T1000 (cell line): ENCODE data around the gene L3MBTL3.
"Not testable (repeated sequence)": the region's sequence is repeated elsewhere in the genome, so short reads cannot be mapped to it uniquely, and the experiment has no call there.

Experiments
- DNase-seq: peaks from one replicate; lab custom pipeline; 2025; ENCODE audit warnings: mixed read lengths; lab: John Stamatoyannopoulos, UW

L3MBTL3 gene

DNA sequence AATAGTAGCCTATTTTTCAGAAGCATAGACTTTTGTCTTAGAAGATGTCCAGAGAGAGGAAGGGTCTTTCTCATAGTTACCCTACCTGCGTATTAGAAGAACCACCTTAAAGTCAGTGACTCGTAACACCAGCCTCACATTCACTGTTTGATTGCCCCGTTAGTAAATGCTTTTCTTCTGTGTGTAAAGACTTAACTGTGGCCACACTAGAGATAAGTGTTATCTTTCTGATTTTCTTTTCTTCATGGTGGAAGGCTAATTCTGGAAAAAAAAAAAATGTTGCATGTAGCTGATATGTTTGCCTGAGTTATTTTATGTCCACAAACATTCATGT is 120.5 kb downstream of the L3MBTL3 start:
- no peak for DNase-seq

DNA sequence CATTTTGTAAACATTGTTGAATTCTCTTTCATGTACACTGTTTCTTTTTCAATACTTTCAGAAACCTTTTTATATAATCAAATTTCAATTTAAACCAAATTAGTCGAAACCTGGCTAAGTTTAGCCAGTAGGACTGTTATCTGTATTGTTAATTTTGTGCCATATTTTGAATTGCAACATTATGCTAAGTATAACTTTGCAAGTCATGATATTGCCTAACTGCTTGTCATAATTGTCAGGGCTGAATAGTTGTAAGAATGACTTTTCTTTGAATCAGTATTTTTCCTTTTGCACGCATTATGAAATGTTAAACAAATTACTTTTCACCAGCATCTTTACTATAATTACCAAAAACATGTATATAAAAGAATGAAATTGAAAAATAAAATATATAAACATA is 121.7 kb downstream of the L3MBTL3 start:
- no peak for DNase-seq

DNA sequence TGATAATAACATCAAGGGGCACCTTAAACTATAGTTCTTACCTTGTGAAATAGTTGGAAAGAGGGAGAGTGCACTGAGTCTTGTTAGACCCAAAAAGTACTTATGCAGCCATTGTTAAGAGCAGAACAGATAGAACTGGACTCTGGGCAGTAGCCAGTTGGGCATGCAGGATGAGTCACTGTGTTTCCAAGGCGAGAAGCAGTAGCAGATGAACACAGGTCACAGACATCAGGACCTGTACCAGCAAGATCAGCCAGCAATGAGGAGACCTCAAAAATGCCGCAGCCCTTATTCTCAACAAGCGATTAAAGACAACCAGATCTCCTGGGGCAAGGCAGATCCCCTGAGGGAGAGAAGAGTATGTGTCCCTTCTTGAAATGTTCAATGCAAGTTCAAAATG is 125.3 kb downstream of the L3MBTL3 start:
- DNase-seq: no peak

DNA sequence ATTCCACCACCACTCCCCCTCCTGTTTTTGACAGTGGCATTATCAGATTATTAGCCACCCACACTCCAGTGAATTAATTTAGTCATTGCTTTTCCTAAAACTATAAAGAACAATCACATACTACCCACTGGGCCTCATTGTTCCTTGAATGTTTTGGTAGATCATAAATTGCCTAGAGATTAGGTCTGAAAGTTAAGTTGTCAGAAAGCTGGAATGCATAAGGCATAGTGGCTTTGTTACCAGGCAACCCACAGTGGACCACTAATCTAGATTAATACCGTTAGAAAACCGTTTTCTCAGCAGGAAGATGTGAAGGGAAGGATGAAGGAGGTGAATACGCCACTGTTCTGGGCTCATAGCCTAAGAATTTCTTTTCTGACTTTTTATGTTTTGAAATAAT is 128.7 kb downstream of the L3MBTL3 start:
- DNase-seq: no peak

DNA sequence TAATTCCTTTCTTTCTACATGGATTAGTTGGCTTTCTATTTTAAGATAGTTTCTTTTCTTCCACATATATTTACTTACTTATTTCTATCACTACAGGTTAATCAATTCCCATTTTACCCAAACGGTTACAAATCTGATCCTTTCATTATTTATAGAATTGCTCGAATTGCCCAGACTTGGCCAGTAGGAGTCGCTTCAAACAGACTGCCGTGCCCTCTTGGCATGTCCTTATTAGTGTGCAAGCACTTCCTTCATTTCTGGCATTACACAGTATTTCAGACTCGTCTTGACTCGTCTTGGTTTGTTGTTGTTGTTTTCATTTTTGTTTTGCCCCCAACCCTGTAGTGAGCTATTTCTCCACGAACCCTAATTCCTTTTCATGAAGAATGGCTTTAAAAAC is 129.8 kb downstream of the L3MBTL3 start:
- no peak for DNase-seq

DNA sequence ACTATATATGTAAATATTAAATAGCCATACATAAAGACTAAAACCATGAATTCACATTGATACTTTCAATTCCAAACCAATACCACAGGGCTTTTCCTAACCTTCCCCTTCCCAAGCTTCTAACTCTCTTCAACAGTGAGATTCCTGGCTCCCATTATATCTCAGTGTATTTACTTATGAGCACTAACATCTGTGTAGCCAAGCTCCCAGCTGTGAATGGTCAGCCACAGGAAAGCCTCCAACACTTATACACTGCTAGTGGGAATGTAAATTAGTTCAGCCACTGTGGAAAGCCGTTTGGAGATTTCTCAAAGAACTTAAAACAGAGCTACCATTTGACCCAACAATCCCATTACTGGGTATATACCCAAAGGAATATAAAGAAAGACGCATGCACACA is 130.6 kb downstream of the L3MBTL3 start:
- not testable (repeated sequence) for DNase-seq

DNA sequence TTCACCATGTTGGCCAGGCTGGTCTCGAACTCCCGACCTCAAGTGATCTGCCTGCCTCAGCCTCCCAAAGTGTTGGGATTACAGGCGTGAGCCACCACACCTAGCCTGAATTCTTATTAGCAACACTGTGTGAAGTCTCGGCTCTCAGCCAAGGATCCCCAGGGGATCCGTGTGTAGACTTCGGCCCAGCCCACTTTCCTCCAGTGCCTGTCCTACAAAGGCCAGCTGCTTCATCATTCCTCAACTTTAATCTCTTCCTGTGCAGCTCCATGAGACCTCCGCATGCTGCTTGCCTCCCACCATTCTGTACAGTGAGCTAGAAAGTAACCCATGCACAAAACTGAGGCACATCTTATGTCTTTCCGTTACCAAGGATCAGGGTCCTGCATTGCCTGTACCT is 132.5 kb downstream of the L3MBTL3 start:
- DNase-seq: no peak

DNA sequence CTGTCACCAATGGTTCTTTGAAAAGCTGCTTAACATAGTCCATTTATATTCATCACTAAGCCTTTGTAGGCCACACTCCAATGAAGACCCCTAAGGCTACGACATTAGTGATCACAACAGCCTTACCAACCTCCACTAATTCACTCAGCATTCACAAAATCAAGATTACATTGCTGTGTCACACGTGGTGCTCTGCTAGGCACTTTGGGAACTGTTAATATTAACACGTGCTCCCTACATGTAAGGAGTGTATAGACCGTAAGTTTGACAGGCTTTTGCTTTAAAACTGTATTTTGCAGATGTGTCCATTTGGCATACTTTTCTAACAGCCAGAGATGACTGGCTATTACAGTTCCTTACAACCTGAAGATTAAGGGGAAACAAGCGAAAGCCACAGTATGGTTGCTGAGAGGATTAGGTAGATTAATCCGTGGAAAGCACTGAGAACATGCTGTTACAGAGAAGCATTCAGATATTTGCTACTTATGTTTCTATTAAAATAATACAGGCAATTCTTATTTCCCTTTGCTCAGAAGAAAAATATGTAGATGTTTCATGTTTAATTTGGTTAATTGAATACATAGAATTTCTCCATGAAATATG is 134.6 kb downstream of the L3MBTL3 start:
- no peak for DNase-seq

DNA sequence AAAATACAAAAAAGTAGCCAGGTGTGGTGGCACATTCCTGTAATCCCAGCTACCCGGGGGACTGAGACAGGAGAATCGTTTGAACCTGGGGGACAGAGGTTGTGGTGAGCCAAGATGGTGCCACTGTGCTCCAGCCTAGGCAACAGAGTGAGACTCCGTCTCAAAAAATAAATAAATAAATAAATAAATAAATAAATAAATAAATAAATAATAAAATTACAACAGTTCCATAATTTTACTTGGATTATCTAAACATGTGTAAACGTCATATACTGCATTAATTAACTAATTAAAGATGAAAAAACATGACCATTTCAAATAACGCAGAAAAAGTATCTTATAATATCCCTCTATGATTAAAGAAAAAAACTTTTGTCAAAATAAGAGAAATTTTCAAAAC is 138.5 kb downstream of the L3MBTL3 start:
- DNase-seq: no peak

DNA sequence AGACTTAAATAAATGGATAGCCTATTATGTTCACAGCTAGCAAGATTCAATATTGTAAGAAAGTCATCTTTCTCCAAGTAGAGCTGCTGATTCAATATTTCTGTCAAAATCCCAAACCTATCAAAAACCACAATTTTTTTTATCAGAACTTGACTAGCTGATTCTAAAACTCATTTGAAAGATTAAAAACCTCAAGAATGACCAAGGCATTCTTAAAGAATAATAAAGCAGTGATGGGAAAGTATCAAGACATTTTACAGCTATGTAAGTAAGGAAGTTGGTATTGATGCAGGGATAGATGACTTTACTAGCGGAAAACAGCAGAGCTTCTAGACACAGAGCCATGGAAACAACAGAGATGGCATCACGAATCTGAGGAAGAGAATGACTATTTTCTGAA is 139.7 kb downstream of the L3MBTL3 start:
- DNase-seq: no peak

DNA sequence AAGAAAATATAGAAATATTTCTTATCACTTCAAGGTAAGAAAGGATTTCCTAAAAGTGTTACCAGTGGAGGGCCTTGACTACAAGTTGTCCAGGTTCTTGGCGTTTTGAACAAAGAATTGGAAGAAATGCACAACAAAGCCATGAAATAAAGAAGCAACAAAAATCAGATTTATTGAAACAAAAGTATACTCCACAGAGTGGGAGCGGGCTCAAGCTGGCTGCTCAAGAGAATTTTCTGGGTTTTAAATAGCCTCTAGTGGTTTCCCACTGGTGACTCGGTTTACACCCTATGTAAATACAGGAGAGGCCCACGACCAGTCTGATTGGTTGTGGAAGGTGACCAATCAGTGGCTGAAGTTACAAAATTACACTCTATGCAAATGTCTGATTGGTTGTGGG is 140.2 kb downstream of the L3MBTL3 start:
- DNase-seq: no peak

DNA sequence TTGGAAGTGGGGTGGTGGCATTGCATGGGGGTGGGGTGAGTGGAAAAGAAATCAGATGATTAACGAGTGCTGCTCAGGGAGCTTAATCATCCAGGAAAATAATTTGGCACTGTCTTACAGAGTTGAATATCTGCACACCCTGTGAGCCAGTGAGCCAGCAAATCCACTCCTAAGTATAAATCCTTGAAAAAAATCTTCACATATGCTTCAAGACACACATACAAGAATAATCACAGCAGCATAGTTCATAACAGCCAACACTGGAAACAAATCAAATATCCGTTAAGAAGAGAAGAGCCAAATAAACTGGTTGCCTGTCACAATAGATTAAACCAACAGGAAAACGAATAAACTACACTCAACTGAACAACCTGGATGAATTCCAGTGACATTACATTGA is 141.6 kb downstream of the L3MBTL3 start:
- DNase-seq: no peak

DNA sequence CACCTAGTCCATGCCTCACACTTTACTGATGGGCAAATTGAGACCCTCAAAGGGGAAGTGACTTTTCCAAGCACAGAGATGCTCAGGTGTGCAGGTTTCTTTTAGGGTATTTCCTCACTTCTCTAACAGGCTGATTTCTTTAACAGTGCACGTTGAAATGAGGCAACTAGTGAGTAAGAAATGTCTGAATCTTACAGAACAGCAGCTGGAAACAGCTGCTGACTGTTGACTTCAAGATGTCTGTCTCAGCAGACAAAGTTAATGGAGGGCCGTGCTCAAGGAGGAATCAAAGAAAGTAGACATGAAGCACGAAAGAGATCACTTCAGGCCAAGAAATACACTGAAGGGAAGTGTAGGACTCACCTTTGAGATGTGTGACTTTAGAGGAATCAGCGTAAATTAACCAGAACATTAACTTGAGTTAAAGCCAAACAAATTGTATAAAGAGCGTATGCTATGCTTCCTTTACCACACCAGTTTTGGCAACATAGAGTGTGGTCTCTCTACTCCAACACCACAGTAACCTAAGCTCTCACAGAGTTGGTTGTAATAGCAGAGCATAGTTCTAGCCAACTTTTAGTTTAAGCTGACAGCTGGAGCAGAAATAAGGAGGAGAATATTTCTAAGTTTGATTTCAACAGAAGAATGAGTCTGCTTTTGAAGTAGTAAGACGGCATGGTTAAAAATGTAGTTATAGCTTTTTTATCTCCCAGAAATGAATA is 143.5 kb downstream of the L3MBTL3 start:
- no peak for DNase-seq

DNA sequence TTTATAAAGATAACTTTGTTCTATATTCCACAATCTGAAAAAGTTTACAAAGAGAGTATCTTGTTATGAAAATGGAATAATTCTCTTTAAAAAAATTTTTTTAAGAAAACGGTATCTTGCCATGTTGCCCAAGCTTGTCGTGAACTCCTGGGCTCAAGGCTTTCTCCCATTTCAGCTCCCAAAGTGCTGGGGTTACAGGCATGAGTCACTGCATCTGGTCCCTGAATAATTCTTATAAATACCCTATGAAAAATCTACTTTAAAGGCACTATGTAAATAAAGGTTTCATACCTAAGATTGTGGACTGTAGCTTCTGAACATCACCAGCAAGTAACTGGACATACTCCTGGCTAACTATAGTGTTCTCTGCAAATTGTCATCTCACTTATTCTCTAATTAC is 144.0 kb downstream of the L3MBTL3 start:
- DNase-seq: no peak

DNA sequence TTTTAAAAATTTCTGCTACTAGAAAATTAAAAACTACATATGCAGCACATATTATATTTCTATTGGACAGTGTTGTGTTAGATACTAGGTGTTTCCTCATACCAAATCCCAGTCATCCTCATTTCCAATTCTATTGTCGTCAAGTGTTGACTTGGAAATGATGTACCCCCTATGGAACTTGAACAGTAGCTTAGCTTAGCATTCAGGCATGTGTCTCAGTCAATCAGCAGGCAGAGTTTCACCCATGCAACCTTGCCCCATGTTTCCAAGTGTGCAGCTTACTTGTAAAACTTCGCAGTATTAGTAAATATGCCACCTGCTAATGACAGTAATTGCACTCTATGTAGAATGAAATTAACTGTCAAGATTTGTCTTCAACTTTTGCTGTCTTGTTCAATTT is 144.9 kb downstream of the L3MBTL3 start:
- DNase-seq: no peak

DNA sequence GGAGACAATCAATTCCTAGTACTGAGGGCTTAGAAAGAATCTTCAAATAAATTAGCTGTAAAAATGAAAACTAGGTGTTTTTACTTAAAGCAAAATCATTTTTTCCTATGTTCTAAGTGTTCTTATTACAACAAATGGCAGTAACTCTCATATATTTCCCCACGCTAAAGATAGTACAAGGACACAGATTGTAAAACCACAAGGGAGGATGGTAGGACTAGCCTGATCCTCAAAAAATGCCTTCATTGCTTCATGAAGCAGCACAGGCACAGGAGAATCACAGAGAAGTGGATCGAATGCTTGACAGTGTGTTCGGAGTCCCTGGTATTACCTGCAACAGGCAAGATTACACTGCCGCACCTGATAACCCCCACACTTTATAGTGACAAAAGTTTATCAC is 145.9 kb downstream of the L3MBTL3 start:
- no peak for DNase-seq

DNA sequence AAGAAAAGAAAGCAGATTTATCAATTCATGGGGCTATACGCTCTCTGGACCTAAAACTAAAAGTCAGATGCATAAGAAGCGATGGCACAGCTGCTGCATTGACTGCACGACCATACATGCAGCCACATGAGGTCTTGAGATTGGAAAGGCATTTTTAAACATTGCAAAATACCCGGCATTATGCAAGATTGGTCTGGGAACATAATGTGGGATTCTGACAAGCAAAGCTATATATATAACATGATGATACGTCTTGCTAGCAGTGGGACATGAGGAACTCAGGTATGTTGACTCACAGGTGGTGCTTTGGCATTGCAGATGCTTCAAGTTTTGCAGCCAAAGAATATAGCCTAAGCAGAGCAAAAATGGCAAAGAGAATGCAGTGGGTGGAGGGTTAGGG is 149.3 kb downstream of the L3MBTL3 start:
- no peak for DNase-seq

DNA sequence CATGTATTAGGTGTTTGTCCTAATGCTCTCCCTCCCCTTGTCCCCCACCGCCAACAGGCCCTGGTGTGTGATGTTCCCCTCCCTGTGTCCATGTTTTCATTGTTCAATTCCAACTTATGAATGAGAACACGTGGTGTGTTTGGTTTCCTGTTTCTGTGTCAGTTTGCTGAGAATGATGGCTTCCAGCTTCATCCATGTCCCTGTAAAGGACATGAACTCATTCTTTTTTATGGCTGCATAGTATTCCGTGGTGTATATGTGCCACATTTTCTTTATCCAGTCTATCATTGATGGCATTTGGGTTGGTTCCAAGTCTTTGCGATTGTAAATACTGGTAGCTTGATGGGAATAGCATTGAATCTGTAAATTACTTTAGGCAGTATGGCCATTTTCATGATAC is 151.8 kb downstream of the L3MBTL3 start:
- not testable (repeated sequence) for DNase-seq

DNA sequence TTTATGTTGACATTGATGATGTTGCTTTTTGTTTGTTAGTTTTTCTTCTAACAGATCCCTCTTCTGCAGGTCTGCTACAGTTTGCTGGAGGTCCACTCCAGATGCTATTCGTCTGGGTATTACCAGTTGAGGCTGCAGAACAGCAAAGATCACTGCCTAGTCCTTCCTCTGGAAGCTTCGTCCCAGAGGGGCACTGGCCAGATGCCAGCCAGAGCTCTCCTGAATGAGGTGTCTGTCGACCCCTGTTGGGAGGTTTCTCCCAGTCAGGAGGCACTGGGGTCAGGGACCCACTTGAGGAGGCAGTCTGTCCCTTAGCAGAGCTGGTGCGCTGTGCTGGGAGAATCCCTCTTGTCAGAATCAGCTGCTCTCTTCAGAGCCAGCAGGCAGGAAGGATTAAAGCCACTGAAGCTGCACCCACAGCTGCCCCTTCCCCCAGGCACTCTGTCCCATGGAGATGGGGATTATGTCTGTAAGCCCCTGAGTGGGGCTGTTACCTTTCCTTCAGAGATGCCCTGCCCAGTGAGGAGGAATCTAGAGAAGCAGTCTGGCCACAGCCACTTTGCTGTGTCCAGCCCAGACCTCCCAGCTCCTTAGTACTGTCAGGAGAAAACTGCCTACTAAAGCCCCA is 155.1 kb downstream of the L3MBTL3 start:
- DNase-seq: not testable (repeated sequence)

DNA sequence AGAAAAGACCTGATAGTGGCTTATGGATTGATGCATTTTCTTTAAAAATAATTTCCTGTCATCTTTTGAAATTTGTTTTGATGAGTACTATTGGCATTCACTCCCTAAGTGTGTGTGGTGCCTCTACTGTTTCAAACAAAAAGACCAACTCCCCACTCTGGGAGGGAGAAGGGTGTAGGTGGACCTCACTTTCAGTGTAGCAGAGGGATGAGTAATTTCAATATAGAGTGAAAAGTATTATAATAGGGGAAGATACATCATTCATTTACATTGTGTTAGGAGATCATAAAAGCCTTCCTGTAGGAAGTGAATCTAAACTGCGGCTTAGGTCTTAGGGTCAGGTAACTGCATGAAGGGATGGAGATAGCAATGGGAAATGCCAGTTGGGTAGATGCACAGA is 158.0 kb downstream of the L3MBTL3 start:
- DNase-seq: no peak

DNA sequence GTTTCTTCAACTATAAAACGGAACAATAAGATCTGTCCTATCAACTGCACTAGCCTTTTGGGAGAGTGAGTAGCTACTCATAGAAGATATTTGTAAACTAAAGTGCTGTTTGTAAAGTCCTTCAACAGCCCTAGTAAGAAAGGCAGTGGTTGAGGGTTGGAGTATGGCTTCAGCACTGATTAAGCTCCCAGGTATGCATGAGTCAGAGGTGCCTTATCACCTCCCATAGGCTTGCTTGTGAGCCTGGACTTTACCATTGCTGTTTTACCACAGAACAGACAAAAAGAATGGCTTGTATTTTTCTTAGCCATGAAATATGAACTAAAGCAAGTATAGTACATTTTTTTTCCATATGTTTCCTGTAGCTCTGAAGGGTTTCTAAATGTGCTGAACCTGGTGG is 160.3 kb downstream of the L3MBTL3 start:
- peak; percentile 42 for DNase-seq

DNA sequence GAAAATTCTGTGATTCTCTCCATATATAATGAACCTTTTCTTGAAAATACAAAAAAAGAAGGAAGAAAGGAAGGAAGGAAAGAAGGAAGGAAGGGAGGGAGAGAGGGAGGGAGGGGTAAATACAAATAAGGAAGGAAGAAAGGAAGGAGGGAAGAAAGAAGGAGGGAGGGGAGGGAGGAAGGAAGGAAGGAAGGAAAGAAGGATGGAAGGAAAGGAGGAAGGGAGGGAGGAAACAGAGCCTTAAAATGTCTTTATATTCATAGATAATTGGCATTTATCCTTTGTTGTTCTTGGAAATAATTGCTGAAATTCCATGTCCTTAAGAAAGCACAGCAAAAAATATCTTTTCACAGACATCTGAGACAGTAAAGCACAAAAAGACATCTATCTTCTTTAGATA is 164.1 kb downstream of the L3MBTL3 start:
- no peak for DNase-seq

DNA sequence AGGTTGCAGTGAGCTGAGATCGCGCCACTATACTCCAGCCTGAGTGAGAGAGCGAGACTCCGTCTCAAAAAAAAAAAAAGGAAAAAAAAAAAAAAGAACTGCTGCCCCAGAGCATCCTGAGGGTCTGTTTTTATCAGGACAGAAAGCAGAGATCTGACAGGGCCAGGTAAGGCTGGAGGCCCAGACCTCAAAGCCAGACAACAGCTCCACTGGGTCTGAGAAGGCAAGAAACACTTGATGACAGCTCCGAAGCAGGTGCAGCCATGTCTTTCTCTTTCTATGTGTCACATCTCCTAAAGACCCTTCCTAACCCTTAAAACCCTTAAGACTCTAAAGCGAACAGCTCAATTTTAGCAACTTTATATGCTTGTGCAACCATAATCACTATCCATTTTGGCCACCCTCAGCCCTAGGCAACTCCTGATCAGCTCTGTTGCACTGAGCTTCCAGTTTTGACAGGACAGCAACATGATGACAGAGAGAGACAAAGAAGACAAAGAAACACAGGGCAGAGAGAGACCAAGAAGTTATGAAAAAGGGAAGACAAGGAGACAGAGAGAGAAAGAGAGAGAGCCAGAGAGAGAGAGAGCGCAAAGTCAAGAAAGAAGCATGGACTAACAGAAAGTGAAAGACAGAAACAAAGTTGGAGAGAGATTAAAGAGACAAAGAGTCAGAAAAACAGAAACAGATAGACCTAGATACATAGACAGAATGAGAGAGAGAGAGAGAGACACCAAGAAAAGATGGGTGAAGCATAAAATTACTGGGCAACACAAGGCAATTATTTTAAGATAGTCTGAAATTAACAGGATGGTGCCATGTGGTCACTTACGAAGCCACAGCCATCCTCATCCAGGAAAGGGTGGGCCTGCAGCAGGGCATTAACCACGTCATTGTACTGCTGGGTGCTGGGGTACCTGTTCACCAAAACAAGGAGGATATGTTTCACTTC is 165.2 kb downstream of the L3MBTL3 start:
- no peak for DNase-seq
